Ovary (tissue), 3 donors: ENCODE measurements around the gene CADM2.

Experiments
- CTCF ChIP-seq, 3 donors: fragments of 450-650 bp in 2 of 3; fragments of 200-600 bp in 1 of 3; IDR thresholded peaks; one replicate each; pipeline versions ENCODE4 v1.5.1 to v1.8.0; 2016 to 2022; ENCODE audit warnings: antibody characterized with exemption in 3 of 3, mild to moderate bottlenecking in 1 of 3
- EP300 ChIP-seq: sonication (generic); formaldehyde crosslinking; IDR thresholded peaks from one replicate; pipeline ENCODE4 v1.6.1; 2017; ENCODE audit warnings: antibody characterized with exemption
- POLR2A ChIP-seq: fragments of 450-650 bp; IDR thresholded peaks from one replicate; pipeline ENCODE4 v1.6.1; 2017; ENCODE audit warnings: antibody characterized with exemption, mild to moderate bottlenecking, moderate library complexity
- donor health status: DM: no; HTN: no; CAD: no.

- TF ChIP-seq CTCF (IDR thresholded peaks at IDR 0.05) (no peak), POLR2A (no peak), EP300 (no peak)
These were observed 762.8 kb downstream of the CADM2 start for GRCh38 chr3:85721409-85722145.
